ENCODE results near the gene SLC35D2.

- TF ChIP-seq CTCF (IDR thresholded peaks at IDR 0.05; ENCODE audit: poor library complexity, severe bottlenecking) (no peak), RAD21 (conservative IDR thresholded peaks at IDR 0.05) (no peak), POLR2AphosphoS5 (IDR thresholded peaks at IDR 0.05) (no peak), MXI1 (conservative IDR thresholded peaks at IDR 0.05; ENCODE audit: poor library complexity, severe bottlenecking) (no peak), EZH2 (IDR thresholded peaks at IDR 0.05; ENCODE audit: borderline replicate concordance, insufficient read depth, low read length, poor library complexity, severe bottlenecking) (no peak), TAF1 (IDR thresholded peaks at IDR 0.05; ENCODE audit: low read depth) (no peak), EP300 (conservative IDR thresholded peaks at IDR 0.05; ENCODE audit: poor library complexity, severe bottlenecking) (no peak), REST (IDR thresholded peaks at IDR 0.05; ENCODE audit: borderline replicate concordance) (no peak)
These were observed 4.6 kb upstream of the SLC35D2 start for GRCh38 chr9:96388144-96388543.
